ENCODE data around the gene RPN1. TPM values are rescaled to one million over a fixed set of nuclear protein-coding genes. Genes with fewer than 3 reads are reported as not detected.
"Not testable (repeated sequence)": the region's sequence is repeated elsewhere in the genome, so short reads cannot be mapped to it uniquely, and the experiment has no call there.

RPN1 gene
- total and polyA plus RNA-seq, 4 donors, result 64.5 to 133 (median 105) TPM

- 81 to 86% methylated on average over 18 of the region's 18 CpGs for WGBS, 2 donors
- ATAC-seq (ENCODE audit: low FRiP score) (no peak), DNase-seq (no peak)
- Histone ChIP-seq H3K36me3 (ENCODE audit: control insufficient read depth in 1 of 2, insufficient read depth in 2 of 2, low read length in 1 of 2) (no peaks in the 10 kb centered on the region), H3K4me3 (ENCODE audit: low read length in 2 of 2) (no peak overlapping the region), H3K9me3 (ENCODE audit: control insufficient read depth, low read length) (no peaks in the 10 kb centered on the region), H3K27ac (ENCODE audit: low read depth in 1 of 2, low read length in 2 of 2) (no peak overlapping the region), H3K4me1 (ENCODE audit: control insufficient read depth in 1 of 2, insufficient read depth in 2 of 2, low read length in 2 of 2) (no peaks in the 10 kb centered on the region), H3K27me3 (ENCODE audit: control insufficient read depth in 1 of 2, insufficient read depth in 2 of 2, low read length in 1 of 2) (no peaks in the 10 kb centered on the region)
- intact Hi-C loops (cut with DNase I), result no loop called here
Observed at GRCh38 chr3:128598884-128599664, 51.5 kb downstream of the RPN1 start.

GRCh38 chr3:128597900-128598299, 52.7 kb downstream of the RPN1 start:
- no peak for ATAC-seq (ENCODE audit: low FRiP score)
- Histone ChIP-seq H3K36me3 (ENCODE audit: control insufficient read depth in 1 of 2, insufficient read depth in 2 of 2, low read length in 1 of 2) (no peaks in the 10 kb centered on the region), H3K27me3 (ENCODE audit: control insufficient read depth in 1 of 2, insufficient read depth in 2 of 2, low read length in 1 of 2) (no peaks in the 10 kb centered on the region), H3K9me3 (ENCODE audit: control insufficient read depth, low read length) (no peaks in the 10 kb centered on the region), H3K4me3 (ENCODE audit: low read length in 2 of 2) (no peak overlapping the region), H3K4me1 (ENCODE audit: control insufficient read depth in 1 of 2, insufficient read depth in 2 of 2, low read length in 2 of 2) (no peaks in the 10 kb centered on the region), H3K27ac (ENCODE audit: low read depth in 1 of 2, low read length in 2 of 2) (no peak overlapping the region)
- no peak for DNase-seq
- 79% methylated on average over 6 of the region's 6 CpGs for WGBS, 2 donors
- intact Hi-C loops (cut with DNase I), result no loop called here

- Histone ChIP-seq H3K36me3 (ENCODE audit: control insufficient read depth in 1 of 2, insufficient read depth in 2 of 2, low read length in 1 of 2) (no peaks in the 10 kb centered on the region), H3K9me3 (ENCODE audit: control insufficient read depth, low read length) (no peaks in the 10 kb centered on the region), H3K27me3 (ENCODE audit: control insufficient read depth in 1 of 2, insufficient read depth in 2 of 2, low read length in 1 of 2) (no peaks in the 10 kb centered on the region), H3K27ac (ENCODE audit: low read depth in 1 of 2, low read length in 2 of 2) (no peak overlapping the region), H3K4me1 (ENCODE audit: control insufficient read depth in 1 of 2, insufficient read depth in 2 of 2, low read length in 2 of 2) (no peaks in the 10 kb centered on the region), H3K4me3 (ENCODE audit: low read length in 2 of 2) (no peak overlapping the region)
- intact Hi-C loops (cut with DNase I), result no loop called here
- ATAC-seq (ENCODE audit: low FRiP score) (no peak), DNase-seq (no peak)
- 80 to 90% methylated on average over 4 of the region's 4 CpGs for WGBS, 2 donors
Observed at GRCh38 chr3:128592864-128593263, 57.8 kb downstream of the RPN1 start.

- Histone ChIP-seq H3K36me3 (ENCODE audit: control insufficient read depth in 1 of 2, insufficient read depth in 2 of 2, low read length in 1 of 2) (no peaks in the 10 kb centered on the region), H3K4me3 (ENCODE audit: low read length in 2 of 2) (no peak overlapping the region), H3K4me1 (ENCODE audit: control insufficient read depth in 1 of 2, insufficient read depth in 2 of 2, low read length in 2 of 2) (no peaks in the 10 kb centered on the region), H3K27me3 (ENCODE audit: control insufficient read depth in 1 of 2, insufficient read depth in 2 of 2, low read length in 1 of 2) (no peaks in the 10 kb centered on the region), H3K27ac (ENCODE audit: low read depth in 1 of 2, low read length in 2 of 2) (no peak overlapping the region), H3K9me3 (ENCODE audit: control insufficient read depth, low read length) (no peaks in the 10 kb centered on the region)
- 64 to 73% methylated on average over 5 of the region's 5 CpGs for WGBS, 2 donors
- DNase-seq (no peak), ATAC-seq (ENCODE audit: low FRiP score) (no peak)
- intact Hi-C loops (cut with DNase I), result no loop called here
Observed at GRCh38 chr3:128591738-128592426, 58.7 kb downstream of the RPN1 start.

- no peak overlapping the region for H3K4me3 ChIP-seq (ENCODE audit: low read length in 2 of 2)
- H3K9me3 ChIP-seq (ENCODE audit: control insufficient read depth, low read length), result no peaks in the 10 kb centered on the region
- H3K4me1 ChIP-seq (ENCODE audit: control insufficient read depth in 1 of 2, insufficient read depth in 2 of 2, low read length in 2 of 2), result no peaks in the 10 kb centered on the region
- no peak overlapping the region for H3K27ac ChIP-seq (ENCODE audit: low read depth in 1 of 2, low read length in 2 of 2)
- intact Hi-C loops (cut with DNase I), result no loop called here
- WGBS, 2 donors, result 62 to 69% methylated on average over 8 of the region's 8 CpGs
- DNase-seq, result no peak
- no peaks in the 10 kb centered on the region for H3K27me3 ChIP-seq (ENCODE audit: control insufficient read depth in 1 of 2, insufficient read depth in 2 of 2, low read length in 1 of 2)
- H3K36me3 ChIP-seq (ENCODE audit: control insufficient read depth in 1 of 2, insufficient read depth in 2 of 2, low read length in 1 of 2), result no peaks in the 10 kb centered on the region
- no peak for ATAC-seq (ENCODE audit: low FRiP score)
Observed at GRCh38 chr3:128590948-128591347, 59.7 kb downstream of the RPN1 start.

GRCh38 chr3:128589985-128590384, 60.6 kb downstream of the RPN1 start:
- H3K36me3 ChIP-seq (ENCODE audit: control insufficient read depth in 1 of 2, insufficient read depth in 2 of 2, low read length in 1 of 2); ATAC-seq (ENCODE audit: low FRiP score); H3K4me1 ChIP-seq (ENCODE audit: control insufficient read depth in 1 of 2, insufficient read depth in 2 of 2, low read length in 2 of 2); intact Hi-C loops (cut with DNase I); H3K9me3 ChIP-seq (ENCODE audit: control insufficient read depth, low read length); H3K27ac ChIP-seq (ENCODE audit: low read depth in 1 of 2, low read length in 2 of 2); DNase-seq; H3K4me3 ChIP-seq (ENCODE audit: low read length in 2 of 2); H3K27me3 ChIP-seq (ENCODE audit: control insufficient read depth in 1 of 2, insufficient read depth in 2 of 2, low read length in 1 of 2): not testable (repeated sequence)
- 0 to 46% methylated on average over 1 of the region's 1 CpG for WGBS, 2 donors

- H3K4me3 ChIP-seq (ENCODE audit: low read length in 2 of 2), result no peak overlapping the region
- H3K9me3 ChIP-seq (ENCODE audit: control insufficient read depth, low read length), result no peaks in the 10 kb centered on the region
- H3K27ac ChIP-seq (ENCODE audit: low read depth in 1 of 2, low read length in 2 of 2), result no peak overlapping the region
- no peaks in the 10 kb centered on the region for H3K27me3 ChIP-seq (ENCODE audit: control insufficient read depth in 1 of 2, insufficient read depth in 2 of 2, low read length in 1 of 2)
- WGBS, 2 donors, result 76% methylated on average over 10 of the region's 10 CpGs
- no peak for DNase-seq
- no peaks in the 10 kb centered on the region for H3K36me3 ChIP-seq (ENCODE audit: control insufficient read depth in 1 of 2, insufficient read depth in 2 of 2, low read length in 1 of 2)
- H3K4me1 ChIP-seq (ENCODE audit: control insufficient read depth in 1 of 2, insufficient read depth in 2 of 2, low read length in 2 of 2), result no peaks in the 10 kb centered on the region
- intact Hi-C loops (cut with DNase I), result no loop called here
- no peak for ATAC-seq (ENCODE audit: low FRiP score)
Observed at GRCh38 chr3:128588147-128588546, 62.5 kb downstream of the RPN1 start.

GRCh38 chr3:128587391-128587790, 63.2 kb downstream of the RPN1 start:
- WGBS, 2 donors, result 83 to 85% methylated on average over 3 of the region's 3 CpGs
- intact Hi-C loops (cut with DNase I), result no loop called here
- H3K4me3 ChIP-seq (ENCODE audit: low read length in 2 of 2), result no peak overlapping the region
- no peaks in the 10 kb centered on the region for H3K27me3 ChIP-seq (ENCODE audit: control insufficient read depth in 1 of 2, insufficient read depth in 2 of 2, low read length in 1 of 2)
- no peaks in the 10 kb centered on the region for H3K9me3 ChIP-seq (ENCODE audit: control insufficient read depth, low read length)
- DNase-seq (no peak), ATAC-seq (ENCODE audit: low FRiP score) (no peak)
- H3K27ac ChIP-seq (ENCODE audit: low read depth in 1 of 2, low read length in 2 of 2), result no peak overlapping the region
- H3K4me1 ChIP-seq (ENCODE audit: control insufficient read depth in 1 of 2, insufficient read depth in 2 of 2, low read length in 2 of 2), result no peaks in the 10 kb centered on the region
- H3K36me3 ChIP-seq (ENCODE audit: control insufficient read depth in 1 of 2, insufficient read depth in 2 of 2, low read length in 1 of 2), result no peaks in the 10 kb centered on the region

- 90 to 93% methylated on average over 8 of the region's 8 CpGs for WGBS, 2 donors
- H3K27ac ChIP-seq (ENCODE audit: low read depth in 1 of 2, low read length in 2 of 2); DNase-seq; ATAC-seq (ENCODE audit: low FRiP score); H3K36me3 ChIP-seq (ENCODE audit: control insufficient read depth in 1 of 2, insufficient read depth in 2 of 2, low read length in 1 of 2); intact Hi-C loops (cut with DNase I); H3K27me3 ChIP-seq (ENCODE audit: control insufficient read depth in 1 of 2, insufficient read depth in 2 of 2, low read length in 1 of 2); H3K4me1 ChIP-seq (ENCODE audit: control insufficient read depth in 1 of 2, insufficient read depth in 2 of 2, low read length in 2 of 2); H3K9me3 ChIP-seq (ENCODE audit: control insufficient read depth, low read length); H3K4me3 ChIP-seq (ENCODE audit: low read length in 2 of 2): not testable (repeated sequence)
Observed at GRCh38 chr3:128586932-128587331, 63.7 kb downstream of the RPN1 start.
